WTC11 (cell line): Measurements from ENCODE around the gene MICAL1. TPM values are rescaled to one million over a fixed set of nuclear protein-coding genes. Genes with fewer than 3 reads are reported as not detected.

Experiments
- ATAC-seq: fragments of 200-7000 bp; cut with Tn5 transposase; 2 replicates; pipeline ENCODE4 v1.10.0; 2021; ENCODE audit warnings: mild to moderate bottlenecking, moderate library complexity
- CTCF ChIA-PET: fragments of 300-600 bp; sonication (Branson Sonifier 250); formaldehyde crosslinking; loops from one replicate; lab custom pipeline; 2021; ENCODE audit warnings: antibody characterized with exemption; lab: Charles Lee
- POLR2A ChIA-PET: fragments of 350-600 bp; sonication (Branson Sonifier 250); formaldehyde crosslinking; loops from one replicate; lab custom pipeline; 2021; ENCODE audit warnings: antibody characterized with exemption; lab: Charles Lee
- DNase-seq: peaks from one replicate; pipeline ENCODE4 v3.0.0; 2021; ENCODE audit warnings: low spot score
- H3K27ac Mint-ChIP-seq: 2 replicates; pipeline ENCODE4 v1.8.0; 2021; ENCODE audit warnings: mixed read lengths
- H3K27me3 Mint-ChIP-seq: 2 replicates; pipeline ENCODE4 v1.8.0; 2021; ENCODE audit warnings: low read depth, mild to moderate bottlenecking, moderate library complexity, mixed read lengths
- H3K36me3 Mint-ChIP-seq: 2 replicates; pipeline ENCODE4 v1.8.0; 2021; ENCODE audit warnings: mixed read lengths
- H3K4me1 Mint-ChIP-seq: 2 replicates; pipeline ENCODE4 v1.8.0; 2022; ENCODE audit warnings: mixed read lengths
- H3K4me3 Mint-ChIP-seq: 2 replicates; pipeline ENCODE4 v1.8.0; 2021; ENCODE audit warnings: mild to moderate bottlenecking, moderate library complexity, mixed read lengths
- H3K9me3 Mint-ChIP-seq: 2 replicates; pipeline ENCODE4 v1.8.0; 2021; ENCODE audit warnings: mixed read lengths
- CREB1 ChIP-seq: sonication (generic); formaldehyde crosslinking; IDR thresholded peaks from 2 replicates; pipeline ENCODE4 v1.8.0; 2023; ENCODE audit warnings: mild to moderate bottlenecking, missing genetic modification reagents
- ESRRA ChIP-seq: sonication (generic); formaldehyde crosslinking; IDR thresholded peaks from 2 replicates; pipeline ENCODE4 v1.8.1; 2022; ENCODE audit warnings: mild to moderate bottlenecking, missing genetic modification reagents, borderline replicate concordance
- ETV6 ChIP-seq: sonication (generic); formaldehyde crosslinking; IDR thresholded peaks from 2 replicates; pipeline ENCODE4 v1.8.1; 2022; ENCODE audit warnings: mild to moderate bottlenecking, missing genetic modification reagents
- GRHL2 ChIP-seq: fragments of 250-450 bp; sonication (Bioruptor Pico); IDR thresholded peaks from 2 replicates; pipeline ENCODE4 v1.8.0; 2022; ENCODE audit warnings: mild to moderate bottlenecking, moderate library complexity; ENCODE audit not compliant: insufficient replicate concordance, severe bottlenecking
- IRF1 ChIP-seq: sonication (generic); formaldehyde crosslinking; IDR thresholded peaks from 2 replicates; pipeline ENCODE4 v1.8.0; 2023; ENCODE audit warnings: missing genetic modification reagents
- MAX ChIP-seq: sonication (generic); formaldehyde crosslinking; IDR thresholded peaks from 2 replicates; pipeline ENCODE4 v1.8.0; 2022; ENCODE audit warnings: mild to moderate bottlenecking, missing genetic modification reagents
- MXD4 ChIP-seq: fragments of 250-450 bp; sonication (Bioruptor Pico); IDR thresholded peaks from 2 replicates; pipeline ENCODE4 v1.8.0; 2021; ENCODE audit warnings: mild to moderate bottlenecking, moderate library complexity, borderline replicate concordance
- NFATC4 ChIP-seq: fragments of 250-450 bp; sonication (Bioruptor Pico); IDR thresholded peaks from 2 replicates; pipeline ENCODE4 v1.9.0; 2021; ENCODE audit warnings: mild to moderate bottlenecking
- PRDM15 ChIP-seq: sonication (generic); formaldehyde crosslinking; IDR thresholded peaks from 2 replicates; pipeline ENCODE4 v1.8.0; 2022; ENCODE audit warnings: missing genetic modification reagents
- RORB ChIP-seq: fragments of 250-450 bp; sonication (Bioruptor Pico); IDR thresholded peaks from 2 replicates; pipeline ENCODE4 v1.9.0; 2021; ENCODE audit warnings: mild to moderate bottlenecking
- USF1 ChIP-seq: sonication (generic); formaldehyde crosslinking; IDR thresholded peaks from 2 replicates; pipeline ENCODE4 v1.8.0; 2022; ENCODE audit warnings: mild to moderate bottlenecking, missing genetic modification reagents
- ZNF232 ChIP-seq: sonication (generic); formaldehyde crosslinking; IDR thresholded peaks from 2 replicates; pipeline ENCODE4 v1.8.0; 2022; ENCODE audit warnings: mild to moderate bottlenecking, missing genetic modification reagents
- total RNA-seq: library from RNA; stranded (reverse); gene quantifications from 3 replicates; pipeline ENCODE4 v1.2.3, GENCODE V29; 2021
- TF ChIP-seq, protein P1 (sequence below): sonication (generic); formaldehyde crosslinking; IDR thresholded peaks from 2 replicates; pipeline ENCODE4 v1.8.1; 2023; ENCODE audit warnings: mild to moderate bottlenecking, missing genetic modification reagents, moderate library complexity
- TF ChIP-seq, protein P2 (sequence below): sonication (generic); formaldehyde crosslinking; IDR thresholded peaks from 2 replicates; pipeline ENCODE4 v1.8.1; 2023; ENCODE audit warnings: mild to moderate bottlenecking, moderate library complexity, missing genetic modification reagents
- TF ChIP-seq, protein P3 (sequence below): sonication (generic); formaldehyde crosslinking; IDR thresholded peaks from 2 replicates; pipeline ENCODE4 v1.8.1; 2023; ENCODE audit warnings: mild to moderate bottlenecking, missing genetic modification reagents

MICAL1 gene
- total RNA-seq, 1 experiment from 2014 or later = 57.4 TPM

GRCh38 chr6:109469591-109470189 lies 14.1 kb upstream of the MICAL1 start (continued):
- TF ChIP-seq PRDM15 (CRISPR knock-in tag) (no peak), MAX (CRISPR knock-in tag) (no peak), MXD4 (CRISPR knock-in tag) (no peak), ESRRA (CRISPR knock-in tag) (no peak), NFATC4 (no peak), GRHL2 (CRISPR knock-in tag) (no peak), ZNF232 (CRISPR knock-in tag) (no peak)
- TF ChIP-seq, protein P1, sequence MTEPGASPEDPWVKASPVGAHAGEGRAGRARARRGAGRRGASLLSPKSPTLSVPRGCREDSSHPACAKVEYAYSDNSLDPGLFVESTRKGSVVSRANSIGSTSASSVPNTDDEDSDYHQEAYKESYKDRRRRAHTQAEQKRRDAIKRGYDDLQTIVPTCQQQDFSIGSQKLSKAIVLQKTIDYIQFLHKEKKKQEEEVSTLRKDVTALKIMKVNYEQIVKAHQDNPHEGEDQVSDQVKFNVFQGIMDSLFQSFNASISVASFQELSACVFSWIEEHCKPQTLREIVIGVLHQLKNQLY (CRISPR knock-in tag) = no peak
- TF ChIP-seq, protein P2, sequence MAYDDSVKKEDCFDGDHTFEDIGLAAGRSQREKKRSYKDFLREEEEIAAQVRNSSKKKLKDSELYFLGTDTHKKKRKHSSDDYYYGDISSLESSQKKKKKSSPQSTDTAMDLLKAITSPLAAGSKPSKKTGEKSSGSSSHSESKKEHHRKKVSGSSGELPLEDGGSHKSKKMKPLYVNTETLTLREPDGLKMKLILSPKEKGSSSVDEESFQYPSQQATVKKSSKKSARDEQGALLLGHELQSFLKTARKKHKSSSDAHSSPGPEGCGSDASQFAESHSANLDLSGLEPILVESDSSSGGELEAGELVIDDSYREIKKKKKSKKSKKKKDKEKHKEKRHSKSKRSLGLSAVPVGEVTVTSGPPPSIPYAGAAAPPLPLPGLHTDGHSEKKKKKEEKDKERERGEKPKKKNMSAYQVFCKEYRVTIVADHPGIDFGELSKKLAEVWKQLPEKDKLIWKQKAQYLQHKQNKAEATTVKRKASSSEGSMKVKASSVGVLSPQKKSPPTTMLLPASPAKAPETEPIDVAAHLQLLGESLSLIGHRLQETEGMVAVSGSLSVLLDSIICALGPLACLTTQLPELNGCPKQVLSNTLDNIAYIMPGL = no peak

- ATAC-seq (no peak), DNase-seq (no peak)
- peaks cover 7% of the 10 kb centered on the region for H3K4me1 Mint-ChIP-seq
- no peak for TF ChIP-seq IRF1 (CRISPR knock-in tag)
- TF ChIP-seq GRHL2 (CRISPR knock-in tag) = no peak
- no peak for TF ChIP-seq USF1 (CRISPR knock-in tag)
- TF ChIP-seq CREB1 (CRISPR knock-in tag) = no peak
- TF ChIP-seq, protein P3, sequence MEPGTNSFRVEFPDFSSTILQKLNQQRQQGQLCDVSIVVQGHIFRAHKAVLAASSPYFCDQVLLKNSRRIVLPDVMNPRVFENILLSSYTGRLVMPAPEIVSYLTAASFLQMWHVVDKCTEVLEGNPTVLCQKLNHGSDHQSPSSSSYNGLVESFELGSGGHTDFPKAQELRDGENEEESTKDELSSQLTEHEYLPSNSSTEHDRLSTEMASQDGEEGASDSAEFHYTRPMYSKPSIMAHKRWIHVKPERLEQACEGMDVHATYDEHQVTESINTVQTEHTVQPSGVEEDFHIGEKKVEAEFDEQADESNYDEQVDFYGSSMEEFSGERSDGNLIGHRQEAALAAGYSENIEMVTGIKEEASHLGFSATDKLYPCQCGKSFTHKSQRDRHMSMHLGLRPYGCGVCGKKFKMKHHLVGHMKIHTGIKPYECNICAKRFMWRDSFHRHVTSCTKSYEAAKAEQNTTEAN (CRISPR knock-in tag) = no peak
- no peak for TF ChIP-seq RORB
- no peak for TF ChIP-seq ETV6 (CRISPR knock-in tag)
- H3K36me3 Mint-ChIP-seq = peaks cover 92% of the 10 kb centered on the region
- no peak overlapping the region for H3K4me3 Mint-ChIP-seq
- H3K27ac Mint-ChIP-seq = no peak overlapping the region
- POLR2A ChIA-PET = no interaction called here
- CTCF ChIA-PET = no interaction called here
- H3K9me3 Mint-ChIP-seq = no peaks in the 10 kb centered on the region
- H3K27me3 Mint-ChIP-seq = no peaks in the 10 kb centered on the region
These were observed 12.1 kb upstream of the MICAL1 start for GRCh38 chr6:109467696-109468095.
